ENCODE data around the gene NR2C2.

Gene NR2C2

GRCh38 chr3:15032650-15033049, 85.3 kb downstream of the NR2C2 start:
- no peak for DNase-seq

- no peak for DNase-seq
Observed at GRCh38 chr3:15033103-15033502, 85.7 kb downstream of the NR2C2 start.

- no peak for DNase-seq
Observed at GRCh38 chr3:15038306-15038705, 90.9 kb downstream of the NR2C2 start.

GRCh38 chr3:15040844-15041243, 93.5 kb downstream of the NR2C2 start:
- DNase-seq, result no peak

GRCh38 chr3:15041950-15042349, 94.6 kb downstream of the NR2C2 start:
- DNase-seq, result no peak

- no peak for DNase-seq
Observed at GRCh38 chr3:15042936-15043335, 95.6 kb downstream of the NR2C2 start.

- no peak for DNase-seq
Observed at GRCh38 chr3:15043408-15044171, 96.2 kb downstream of the NR2C2 start.

- DNase-seq, result no peak
Observed at GRCh38 chr3:15044326-15044725, 96.9 kb downstream of the NR2C2 start.

GRCh38 chr3:15045667-15046066, 98.3 kb downstream of the NR2C2 start:
- DNase-seq, result no peak

- DNase-seq, result no peak
Observed at GRCh38 chr3:15049584-15049983, 102.2 kb downstream of the NR2C2 start.

GRCh38 chr3:15050405-15051092, 103.2 kb downstream of the NR2C2 start:
- no peak for DNase-seq

GRCh38 chr3:15051531-15051930, 104.1 kb downstream of the NR2C2 start:
- no peak for DNase-seq

GRCh38 chr3:15052335-15053242, 105.2 kb downstream of the NR2C2 start:
- DNase-seq, result no peak

- no peak for DNase-seq
Observed at GRCh38 chr3:15053541-15053940, 106.2 kb downstream of the NR2C2 start.

- no peak for DNase-seq
Observed at GRCh38 chr3:15055019-15055557, 107.7 kb downstream of the NR2C2 start.

- no peak for DNase-seq
Observed at GRCh38 chr3:15056676-15057404, 109.5 kb downstream of the NR2C2 start.

- DNase-seq, result no peak
Observed at GRCh38 chr3:15060029-15060428, 112.6 kb downstream of the NR2C2 start.

- no peak for DNase-seq
Observed at GRCh38 chr3:15063238-15063637, 115.9 kb downstream of the NR2C2 start.

GRCh38 chr3:15063656-15064286, 116.4 kb downstream of the NR2C2 start:
- no peak for DNase-seq

- peak; percentile 15 for DNase-seq
Observed at GRCh38 chr3:15064299-15064834, 117.0 kb downstream of the NR2C2 start.

- peak; percentile 77 for DNase-seq
Observed at GRCh38 chr3:15064835-15065549, 117.6 kb downstream of the NR2C2 start, which contains the start of gene MRPS25. Gene MRPS25 (minus strand): TSS chr3:15065315. CDS start chr3:15065194, 121 bp downstream.
